Endodermal cell (in vitro differentiated cells): ENCODE measurements around the gene CD58. TPM values are rescaled to one million over a fixed set of nuclear protein-coding genes. Genes with fewer than 3 reads are reported as not detected.

Experiments
- DNase-seq: peaks from one replicate; pipeline ENCODE4 v3.0.0-alpha.2; 2017
- H3K27ac ChIP-seq: 2 replicates; pipeline ENCODE4 v1.5.1; 2013; ENCODE audit warnings: mild to moderate bottlenecking, low read depth, low read length, moderate library complexity
- H3K27me3 ChIP-seq: 2 replicates; pipeline ENCODE4 v1.6.1; 2013; ENCODE audit warnings: mild to moderate bottlenecking, low read length, moderate library complexity; ENCODE audit not compliant: insufficient read depth, control insufficient read depth, poor library complexity, severe bottlenecking
- H3K36me3 ChIP-seq: 2 replicates; pipeline ENCODE4 v1.7.0; 2013; ENCODE audit warnings: mild to moderate bottlenecking, low read length, moderate library complexity; ENCODE audit not compliant: control insufficient read depth, insufficient read depth
- H3K4me1 ChIP-seq: one replicate; pipeline ENCODE4 v1.7.0; 2013; ENCODE audit warnings: low read length; ENCODE audit not compliant: control insufficient read depth, insufficient read depth
- H3K4me3 ChIP-seq: 2 replicates; pipeline ENCODE4 v1.5.1; 2013; ENCODE audit warnings: mild to moderate bottlenecking, low read length, moderate library complexity
- H3K9ac ChIP-seq: 2 replicates; pipeline ENCODE4 v1.6.1; 2013; ENCODE audit warnings: mild to moderate bottlenecking, low read length, moderate library complexity; ENCODE audit not compliant: poor library complexity, severe bottlenecking; ENCODE audit errors: extremely low read depth
- H3K9me3 ChIP-seq: 2 replicates; pipeline ENCODE4 v1.6.1; 2013; ENCODE audit warnings: mild to moderate bottlenecking, low read length, moderate library complexity; ENCODE audit not compliant: control insufficient read depth
- H3K27ac Mint-ChIP-seq: 2 replicates; pipeline ENCODE4 v1.8.0; 2020; ENCODE audit warnings: mixed read lengths
- H3K27me3 Mint-ChIP-seq: 2 replicates; pipeline ENCODE4 v1.8.0; 2021; ENCODE audit warnings: mild to moderate bottlenecking, mixed read lengths; ENCODE audit not compliant: insufficient read depth
- H3K36me3 Mint-ChIP-seq: 2 replicates; pipeline ENCODE4 v1.8.0; 2020; ENCODE audit warnings: low read depth, mixed read lengths
- H3K4me1 Mint-ChIP-seq: 2 replicates; pipeline ENCODE4 v1.8.0; 2020; ENCODE audit warnings: mixed read lengths
- H3K4me3 Mint-ChIP-seq: 2 replicates; pipeline ENCODE4 v1.8.0; 2020; ENCODE audit warnings: mild to moderate bottlenecking, moderate library complexity, mixed read lengths
- H3K9me3 Mint-ChIP-seq: 2 replicates; pipeline ENCODE4 v1.8.0; 2020; ENCODE audit warnings: mild to moderate bottlenecking, mixed read lengths
- WGBS, 2 experiments: methylation state at CpG; one replicate each; pipeline versions ENCODE4 v1.1.5 to v1.1.7; 2013; ENCODE audit warnings: missing lambda C conversion rate in 2 of 2, mixed read lengths in 1 of 2; ENCODE audit not compliant: insufficient coverage in 1 of 2, insufficient read length in 1 of 2; 5-methylcytosine and 5-hydroxymethylcytosine counted together
- total RNA-seq, 2 donors: library from RNA; stranded (reverse); fragmentation: NEBNext Ultra II Directional in 1 of 2; extraction: Animal tissue kit (Norgen Biotek cat#: 25700) in 1 of 2; gene quantifications; 2 replicates in 1 of 2; 3 replicates in 1 of 2; pipeline ENCODE4 v1.2.1, GENCODE V29; 2021
- TF ChIP-seq, protein P1 (sequence below): fragments of 200-600 bp; sonication (generic); conservative IDR thresholded peaks from 2 replicates; pipeline ENCODE4 v1.5.0; 2021; ENCODE audit warnings: antibody characterized with exemption, mild to moderate bottlenecking

Gene CD58
- total RNA-seq, 2 donors from 2014 or later: 4.6 to 5.9 TPM

DNA sequence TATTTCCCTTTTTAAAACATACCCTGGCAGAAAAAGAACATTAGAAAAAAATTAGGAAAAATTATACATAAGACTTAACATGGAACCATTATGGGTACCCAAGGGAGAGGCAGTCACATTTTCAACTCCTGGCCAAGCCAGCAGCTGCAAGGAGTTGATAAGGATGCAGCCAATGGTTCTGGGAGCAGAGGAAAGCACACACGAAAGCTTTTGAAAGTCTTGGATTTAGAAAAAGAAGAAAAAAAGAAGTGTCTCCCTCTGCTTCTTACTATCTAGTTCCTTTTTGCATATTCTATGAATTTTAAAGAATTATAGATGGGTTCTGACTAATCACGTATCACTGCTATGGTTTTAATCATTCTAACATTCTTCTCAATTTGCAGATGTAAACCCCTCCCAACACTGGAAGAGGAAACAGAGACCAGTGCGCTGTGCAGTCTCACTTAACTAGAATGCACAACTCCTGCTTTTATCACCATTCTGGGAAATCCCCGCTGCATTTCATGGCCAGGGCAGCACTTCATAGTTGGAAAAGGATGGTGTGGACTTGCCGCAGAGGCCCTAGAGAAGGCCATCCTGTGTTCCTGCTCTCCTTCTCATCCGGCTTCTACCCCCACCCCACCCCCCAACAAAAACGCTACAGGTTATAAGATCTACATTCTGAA lies 2.7 kb upstream of the CD58 start:
- no peak overlapping the region for H3K4me3 Mint-ChIP-seq
- H3K4me3 ChIP-seq: no peak overlapping the region
- no peak for DNase-seq
- no peak overlapping the region for H3K9ac ChIP-seq
- no peaks in the 10 kb centered on the region for H3K36me3 ChIP-seq
- peaks cover 13% of the 10 kb centered on the region for H3K27me3 ChIP-seq
- peaks cover 19% of the 10 kb centered on the region for H3K27me3 Mint-ChIP-seq
- H3K27ac Mint-ChIP-seq: no peak overlapping the region
- TF ChIP-seq, protein P1, sequence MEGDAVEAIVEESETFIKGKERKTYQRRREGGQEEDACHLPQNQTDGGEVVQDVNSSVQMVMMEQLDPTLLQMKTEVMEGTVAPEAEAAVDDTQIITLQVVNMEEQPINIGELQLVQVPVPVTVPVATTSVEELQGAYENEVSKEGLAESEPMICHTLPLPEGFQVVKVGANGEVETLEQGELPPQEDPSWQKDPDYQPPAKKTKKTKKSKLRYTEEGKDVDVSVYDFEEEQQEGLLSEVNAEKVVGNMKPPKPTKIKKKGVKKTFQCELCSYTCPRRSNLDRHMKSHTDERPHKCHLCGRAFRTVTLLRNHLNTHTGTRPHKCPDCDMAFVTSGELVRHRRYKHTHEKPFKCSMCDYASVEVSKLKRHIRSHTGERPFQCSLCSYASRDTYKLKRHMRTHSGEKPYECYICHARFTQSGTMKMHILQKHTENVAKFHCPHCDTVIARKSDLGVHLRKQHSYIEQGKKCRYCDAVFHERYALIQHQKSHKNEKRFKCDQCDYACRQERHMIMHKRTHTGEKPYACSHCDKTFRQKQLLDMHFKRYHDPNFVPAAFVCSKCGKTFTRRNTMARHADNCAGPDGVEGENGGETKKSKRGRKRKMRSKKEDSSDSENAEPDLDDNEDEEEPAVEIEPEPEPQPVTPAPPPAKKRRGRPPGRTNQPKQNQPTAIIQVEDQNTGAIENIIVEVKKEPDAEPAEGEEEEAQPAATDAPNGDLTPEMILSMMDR: no peak
- H3K9me3 ChIP-seq: no peaks in the 10 kb centered on the region
- 89 to 100% methylated on average over 2 to 7 of the region's 7 CpGs for WGBS, 2 experiments
- peaks cover 17% of the 10 kb centered on the region for H3K4me1 Mint-ChIP-seq
- H3K27ac ChIP-seq: no peak overlapping the region
- H3K4me1 ChIP-seq: peaks cover 7% of the 10 kb centered on the region
- H3K36me3 Mint-ChIP-seq: peaks cover 10% of the 10 kb centered on the region
- H3K9me3 Mint-ChIP-seq: no peaks in the 10 kb centered on the region

DNA sequence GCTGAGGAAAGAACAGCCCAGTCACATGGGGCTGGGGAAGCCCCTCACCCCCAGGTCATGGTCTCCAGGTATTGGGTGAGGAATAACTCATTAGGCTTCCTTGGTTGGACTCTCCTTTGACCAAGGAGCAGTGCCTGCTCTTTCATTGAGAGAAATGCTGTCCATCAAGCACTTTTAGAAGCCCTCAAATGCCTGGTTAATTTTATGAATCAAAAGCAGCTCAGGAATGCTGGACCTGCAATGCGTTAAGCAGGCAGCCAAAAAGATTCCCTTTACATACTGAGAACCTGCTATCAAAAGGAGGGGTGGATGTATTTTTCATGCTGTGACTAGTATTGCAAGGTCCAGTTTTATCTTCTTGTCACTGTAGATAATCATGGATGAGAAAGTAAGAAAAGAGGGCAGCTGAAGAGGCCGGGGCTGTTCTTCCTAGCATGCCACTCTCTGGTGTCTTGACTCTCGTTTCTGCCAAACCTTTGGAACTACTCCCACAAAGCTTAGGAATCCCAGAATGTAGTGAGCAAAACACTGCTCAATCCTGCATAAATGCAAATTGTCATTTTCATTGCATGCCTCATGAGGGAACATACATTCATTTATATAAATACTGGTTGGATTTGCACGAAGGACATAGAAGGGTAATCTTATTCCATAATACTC lies 2.1 kb upstream of the CD58 start:
- Histone ChIP-seq H3K9ac (no peak overlapping the region), H3K36me3 (no peaks in the 10 kb centered on the region), H3K4me3 (no peak overlapping the region), H3K9me3 (no peaks in the 10 kb centered on the region), H3K27me3 (peaks cover 13% of the 10 kb centered on the region), H3K27ac (no peak overlapping the region), H3K4me1 (peaks cover 7% of the 10 kb centered on the region)
- 87 to 91% methylated on average over 4 of the region's 4 CpGs for WGBS, 2 experiments
- H3K4me1 Mint-ChIP-seq: peaks cover 17% of the 10 kb centered on the region
- peaks cover 19% of the 10 kb centered on the region for H3K27me3 Mint-ChIP-seq
- no peak for DNase-seq
- peaks cover 10% of the 10 kb centered on the region for H3K36me3 Mint-ChIP-seq
- H3K4me3 Mint-ChIP-seq: no peak overlapping the region
- no peaks in the 10 kb centered on the region for H3K9me3 Mint-ChIP-seq
- H3K27ac Mint-ChIP-seq: no peak overlapping the region
- TF ChIP-seq, protein P1: no peak

DNA sequence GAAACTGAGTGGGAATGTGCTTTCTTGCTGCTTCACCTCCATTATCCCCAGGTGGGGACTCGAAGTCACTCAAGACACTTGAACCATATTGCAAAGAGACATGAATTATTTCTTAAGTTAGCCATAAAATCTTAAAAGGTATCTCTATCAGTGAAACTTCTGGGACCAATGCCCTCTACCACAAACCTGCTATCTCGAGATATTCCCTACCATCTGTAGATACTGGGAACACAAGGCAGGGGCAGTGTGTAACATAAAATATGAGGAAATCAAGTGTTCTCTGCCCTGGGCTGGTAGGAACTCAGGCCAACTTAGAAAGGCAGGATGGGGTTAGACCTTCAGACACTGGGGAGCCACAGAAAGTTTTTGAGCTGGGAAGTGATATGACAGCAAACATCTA lies 1.3 kb upstream of the CD58 start:
- no peak overlapping the region for H3K27ac Mint-ChIP-seq

More for the DNA sequence above, 1.3 kb upstream of the CD58 start:
- Mint-ChIP-seq H3K4me3 (peak overlapping the region; percentile 67), H3K9me3 (no peaks in the 10 kb centered on the region), H3K27me3 (peaks cover 19% of the 10 kb centered on the region), H3K36me3 (peaks cover 5% of the 10 kb centered on the region), H3K4me1 (peaks cover 17% of the 10 kb centered on the region)
- DNase-seq: no peak
- Histone ChIP-seq H3K4me1 (peaks cover 7% of the 10 kb centered on the region), H3K27ac (no peak overlapping the region), H3K9ac (no peak overlapping the region), H3K36me3 (no peaks in the 10 kb centered on the region), H3K27me3 (peaks cover 13% of the 10 kb centered on the region), H3K9me3 (no peaks in the 10 kb centered on the region), H3K4me3 (no peak overlapping the region)
- 95 to 100% methylated on average over 1 to 2 of the region's 2 CpGs for WGBS, 2 experiments
- TF ChIP-seq, protein P1: no peak
